Vagina (tissue), 2 donors: ENCODE results near the gene RGS2.

Experiments used
- CTCF ChIP-seq, 3 experiments: fragments of 450-650 bp in 2 of 3; fragments of 200-600 bp in 1 of 3; sonication (generic) in 1 of 3; IDR thresholded peaks; one replicate each; pipeline ENCODE4 v1.5.1; 2017 to 2019; ENCODE audit warnings: antibody characterized with exemption in 3 of 3, mild to moderate bottlenecking in 2 of 3, moderate library complexity in 2 of 3
- POLR2A ChIP-seq, 2 donors: fragments of 450-650 bp; IDR thresholded peaks; one replicate each; pipeline ENCODE4 v1.6.1; 2017; ENCODE audit warnings: antibody characterized with exemption in 2 of 2, mild to moderate bottlenecking in 2 of 2, moderate library complexity in 2 of 2

DNA sequence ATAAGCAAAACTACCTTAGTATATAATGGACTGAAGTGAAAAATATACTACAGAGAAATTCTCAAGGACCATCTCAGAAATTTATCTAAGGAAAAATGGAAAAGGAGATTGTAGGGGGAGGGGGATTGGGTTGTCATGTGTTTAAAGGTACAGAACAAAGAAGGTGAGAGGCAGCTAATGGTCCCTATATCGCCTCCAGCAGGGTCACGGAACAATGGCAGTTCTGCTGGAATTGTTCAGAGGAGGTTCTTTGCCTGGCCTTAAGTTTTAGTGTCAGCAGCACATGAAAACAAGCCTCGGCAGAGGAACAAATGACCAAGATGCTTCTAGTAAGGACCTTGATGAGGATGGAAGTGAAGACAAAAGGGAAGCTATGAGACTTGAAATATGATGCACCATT lies 42.0 kb upstream of the RGS2 start:
- TF ChIP-seq CTCF (IDR thresholded peaks at IDR 0.05) = no peak
- TF ChIP-seq POLR2A (IDR thresholded peaks at IDR 0.05) = no peak
